HEK293 (cell line): Measurements from ENCODE around the gene FANCC.

ENCODE experiments used
- CTCF ChIA-PET: fragments of 350-600 bp; formaldehyde crosslinking; extraction: SDS; loops from one replicate; lab custom pipeline; 2021; ENCODE audit warnings: antibody characterized with exemption; lab: Yijun Ruan, JAX
- POLR2A ChIA-PET: fragments of 300-600 bp; formaldehyde crosslinking; extraction: SDS; loops from one replicate; lab custom pipeline; 2020; ENCODE audit warnings: antibody characterized with exemption, inconsistent platforms; lab: Yijun Ruan, JAX
- H3K27ac ChIP-seq: fragments of 200-500 bp; sonication (Bioruptor generic); 2 replicates; pipeline ENCODE4 v1.5.1; 2014; ENCODE audit warnings: low read depth, low read length, control low read depth, inconsistent platforms; ENCODE audit errors: extremely low read depth
- H3K36me3 ChIP-seq, 2 experiments: fragments of 200-500 bp in 1 of 2; sonication (Bioruptor generic) in 1 of 2; 1 replicate in 1 of 2; 2 replicates in 1 of 2; pipeline ENCODE4 v1.5.1; 2014 to 2017; ENCODE audit warnings: inconsistent platforms in 2 of 2, low read length in 2 of 2; ENCODE audit not compliant: control insufficient read depth in 2 of 2, insufficient read depth in 1 of 2
- H3K4me1 ChIP-seq: fragments of 200-500 bp; sonication (Bioruptor generic); 2 replicates; pipeline ENCODE4 v1.5.1; 2014; ENCODE audit warnings: mild to moderate bottlenecking, low read length, inconsistent platforms; ENCODE audit not compliant: control insufficient read depth, insufficient read depth
- H3K4me3 ChIP-seq: 2 replicates; pipeline ENCODE4 v1.5.1; 2011; ENCODE audit warnings: low read depth, mild to moderate bottlenecking, control low read depth, low read length, moderate library complexity
- H3K9me3 ChIP-seq: fragments of 200-500 bp; sonication (Bioruptor generic); 2 replicates; pipeline ENCODE4 v1.5.1; 2014; ENCODE audit warnings: low read depth, low read length, inconsistent platforms; ENCODE audit not compliant: control insufficient read depth, insufficient read depth
- IKZF3 ChIP-seq: fragments of 450-650 bp; IDR thresholded peaks from 2 replicates; pipeline ENCODE4 v1.5.0; 2018; ENCODE audit warnings: missing biosample characterization, mild to moderate bottlenecking, missing genetic modification characterization, moderate library complexity
- KLF7 ChIP-seq: fragments of 450-650 bp; formaldehyde crosslinking; IDR thresholded peaks from 2 replicates; pipeline ENCODE4 v1.5.1; 2016; ENCODE audit warnings: missing biosample characterization, missing genetic modification characterization, borderline replicate concordance
- TRIM28 ChIP-seq: IDR thresholded peaks from 2 replicates; pipeline ENCODE4 v1.6.1; 2011; ENCODE audit warnings: low read length, control low read depth, borderline replicate concordance
- ZBTB1 ChIP-seq: fragments of 450-650 bp; formaldehyde crosslinking; IDR thresholded peaks from 2 replicates; pipeline ENCODE4 v1.5.1; 2016; ENCODE audit warnings: missing biosample characterization, missing genetic modification characterization
- ZBTB17 ChIP-seq: fragments of 450-650 bp; formaldehyde crosslinking; IDR thresholded peaks from 2 replicates; pipeline ENCODE4 v1.5.1; 2016; ENCODE audit warnings: missing biosample characterization, missing genetic modification characterization
- ZFHX2 ChIP-seq: fragments of 450-650 bp; formaldehyde crosslinking; conservative IDR thresholded peaks from 2 replicates; pipeline ENCODE4 v1.5.1; 2016; ENCODE audit warnings: missing biosample characterization, missing genetic modification characterization
- ZNF112 ChIP-seq: fragments of 450-650 bp; formaldehyde crosslinking; IDR thresholded peaks from 2 replicates; pipeline ENCODE4 v1.5.0; 2017; ENCODE audit warnings: missing biosample characterization, missing genetic modification characterization
- ZNF16 ChIP-seq: fragments of 450-650 bp; formaldehyde crosslinking; IDR thresholded peaks from 2 replicates; pipeline ENCODE4 v1.5.1; 2016; ENCODE audit warnings: low read depth, missing biosample characterization, missing genetic modification characterization
- ZNF211 ChIP-seq: fragments of 450-650 bp; formaldehyde crosslinking; IDR thresholded peaks from 2 replicates; pipeline ENCODE4 v1.5.1; 2016; ENCODE audit warnings: low read depth, missing biosample characterization, missing genetic modification characterization
- ZNF335 ChIP-seq: fragments of 450-650 bp; formaldehyde crosslinking; conservative IDR thresholded peaks from 2 replicates; pipeline ENCODE4 v1.5.1; 2016; ENCODE audit warnings: missing biosample characterization, missing genetic modification characterization
- ZNF501 ChIP-seq: fragments of 450-650 bp; formaldehyde crosslinking; IDR thresholded peaks from 2 replicates; pipeline ENCODE4 v1.5.1; 2016; ENCODE audit warnings: missing biosample characterization, missing genetic modification characterization
- ZNF654 ChIP-seq: fragments of 450-650 bp; formaldehyde crosslinking; IDR thresholded peaks from 2 replicates; pipeline ENCODE4 v1.5.1; 2016; ENCODE audit warnings: low read depth, missing biosample characterization, missing genetic modification characterization
- ZNF670 ChIP-seq: fragments of 450-650 bp; formaldehyde crosslinking; IDR thresholded peaks from 2 replicates; pipeline ENCODE4 v1.5.1; 2016; ENCODE audit warnings: missing biosample characterization, missing genetic modification characterization, low read depth
- ZNF837 ChIP-seq: fragments of 450-650 bp; formaldehyde crosslinking; IDR thresholded peaks from 2 replicates; pipeline ENCODE4 v1.5.1; 2016; ENCODE audit warnings: missing biosample characterization, missing genetic modification characterization
- TF ChIP-seq, protein P1 (sequence below): fragments of 450-650 bp; formaldehyde crosslinking; IDR thresholded peaks from 2 replicates; pipeline ENCODE4 v1.5.1; 2016; ENCODE audit warnings: missing biosample characterization, missing genetic modification characterization, low read depth
- TF ChIP-seq, protein P2 (sequence below): fragments of 450-650 bp; formaldehyde crosslinking; IDR thresholded peaks from 2 replicates; pipeline ENCODE4 v1.5.1; 2016; ENCODE audit warnings: missing biosample characterization, missing genetic modification characterization, borderline replicate concordance
- TF ChIP-seq, protein P3 (sequence below): fragments of 450-650 bp; formaldehyde crosslinking; IDR thresholded peaks from 2 replicates; pipeline ENCODE4 v1.5.1; 2017; ENCODE audit warnings: missing biosample characterization, missing genetic modification characterization
- TF ChIP-seq, protein P4 (sequence below): fragments of 450-650 bp; formaldehyde crosslinking; IDR thresholded peaks from 2 replicates; pipeline ENCODE4 v1.5.1; 2016; ENCODE audit warnings: missing biosample characterization, missing genetic modification characterization
- TF ChIP-seq, protein P5 (sequence below): fragments of 450-650 bp; formaldehyde crosslinking; IDR thresholded peaks from 2 replicates; pipeline ENCODE4 v1.5.1; 2017; ENCODE audit warnings: missing biosample characterization, missing genetic modification characterization

The FANCC gene

DNA sequence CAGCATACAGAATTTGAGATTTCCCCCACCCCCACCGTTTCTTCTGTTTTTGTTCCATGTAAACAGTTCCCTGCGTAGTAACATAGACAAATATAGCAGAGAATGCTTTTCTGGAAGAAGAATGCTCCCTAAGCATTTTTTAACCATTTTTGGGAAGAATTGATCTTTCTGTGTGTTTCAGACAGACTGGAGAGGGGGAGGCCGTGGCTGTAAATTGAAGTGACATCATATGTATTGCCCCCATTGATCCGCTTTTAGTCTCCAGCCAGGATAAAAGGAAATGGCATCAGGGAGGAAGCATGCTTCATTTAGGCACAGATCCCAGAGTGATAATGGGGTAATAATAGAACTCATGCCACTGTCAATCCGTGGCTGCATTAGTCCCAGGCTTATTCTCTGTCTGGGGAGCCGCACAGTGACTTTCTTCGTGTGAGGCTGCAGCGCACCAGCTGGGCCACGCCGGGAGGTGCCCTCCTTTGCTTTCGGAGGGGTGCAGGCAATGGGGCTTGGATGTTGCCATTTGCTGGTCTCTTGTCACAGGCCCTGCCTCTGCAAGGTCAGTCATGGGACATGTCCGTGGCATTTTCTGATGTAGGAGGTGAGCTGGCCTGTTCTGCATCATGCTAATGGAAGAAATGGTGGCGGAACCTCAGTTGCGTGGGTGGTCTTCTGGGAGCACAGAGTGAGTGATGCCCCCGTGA lies 261.5 kb downstream of the FANCC start (continued):
- TF ChIP-seq, protein P1, sequence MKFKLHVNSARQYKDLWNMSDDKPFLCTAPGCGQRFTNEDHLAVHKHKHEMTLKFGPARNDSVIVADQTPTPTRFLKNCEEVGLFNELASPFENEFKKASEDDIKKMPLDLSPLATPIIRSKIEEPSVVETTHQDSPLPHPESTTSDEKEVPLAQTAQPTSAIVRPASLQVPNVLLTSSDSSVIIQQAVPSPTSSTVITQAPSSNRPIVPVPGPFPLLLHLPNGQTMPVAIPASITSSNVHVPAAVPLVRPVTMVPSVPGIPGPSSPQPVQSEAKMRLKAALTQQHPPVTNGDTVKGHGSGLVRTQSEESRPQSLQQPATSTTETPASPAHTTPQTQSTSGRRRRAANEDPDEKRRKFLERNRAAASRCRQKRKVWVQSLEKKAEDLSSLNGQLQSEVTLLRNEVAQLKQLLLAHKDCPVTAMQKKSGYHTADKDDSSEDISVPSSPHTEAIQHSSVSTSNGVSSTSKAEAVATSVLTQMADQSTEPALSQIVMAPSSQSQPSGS: peak; percentile 68
- TF ChIP-seq ZBTB1 (tag by site-specific recombination) (no peak), KLF7 (tag by site-specific recombination) (no peak), ZNF670 (tag by site-specific recombination) (no peak), ZFHX2 (tag by site-specific recombination) (peak; percentile 33; the same call in 1 of the 2 replicates), ZNF837 (tag by site-specific recombination) (no peak), IKZF3 (tag by site-specific recombination) (peak; percentile 51; the same call in 1 of the 2 replicates), ZNF16 (tag by site-specific recombination) (no peak)
- TF ChIP-seq, protein P2, sequence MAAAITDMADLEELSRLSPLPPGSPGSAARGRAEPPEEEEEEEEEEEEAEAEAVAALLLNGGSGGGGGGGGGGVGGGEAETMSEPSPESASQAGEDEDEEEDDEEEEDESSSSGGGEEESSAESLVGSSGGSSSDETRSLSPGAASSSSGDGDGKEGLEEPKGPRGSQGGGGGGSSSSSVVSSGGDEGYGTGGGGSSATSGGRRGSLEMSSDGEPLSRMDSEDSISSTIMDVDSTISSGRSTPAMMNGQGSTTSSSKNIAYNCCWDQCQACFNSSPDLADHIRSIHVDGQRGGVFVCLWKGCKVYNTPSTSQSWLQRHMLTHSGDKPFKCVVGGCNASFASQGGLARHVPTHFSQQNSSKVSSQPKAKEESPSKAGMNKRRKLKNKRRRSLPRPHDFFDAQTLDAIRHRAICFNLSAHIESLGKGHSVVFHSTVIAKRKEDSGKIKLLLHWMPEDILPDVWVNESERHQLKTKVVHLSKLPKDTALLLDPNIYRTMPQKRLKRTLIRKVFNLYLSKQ (tag by site-specific recombination): no peak
- TF ChIP-seq, all 188 proteins: peak for 15

DNA sequence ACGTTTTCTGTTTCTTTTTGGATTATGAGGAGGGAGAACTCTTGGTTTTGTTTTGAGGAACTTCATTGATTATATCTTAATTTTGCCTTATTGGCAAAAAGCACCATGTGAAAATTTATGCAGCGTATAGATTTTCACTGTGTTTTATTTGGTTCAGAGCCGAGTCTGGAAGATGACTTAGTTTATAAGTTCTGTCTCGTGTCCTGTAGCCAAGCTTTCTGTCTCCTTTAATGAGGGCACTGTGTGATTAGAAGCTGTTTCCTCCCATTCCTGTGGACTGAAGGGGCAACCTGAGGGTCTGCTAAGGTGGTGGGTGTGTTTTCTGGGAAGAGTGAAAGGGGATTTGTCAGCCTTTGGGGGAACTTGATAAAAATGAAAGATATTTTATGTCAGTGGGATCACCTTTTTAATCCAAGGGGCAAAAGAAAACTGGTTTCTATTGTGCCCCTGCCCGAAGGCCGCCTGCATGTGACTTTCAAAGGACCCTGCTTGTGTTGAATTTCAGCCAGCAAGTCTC lies 262.1 kb downstream of the FANCC start:
- Histone ChIP-seq H3K27ac (peak overlapping the region; percentile 6; the same call in 1 of the 2 replicates), H3K4me1 (peaks cover 41% of the 10 kb centered on the region), H3K4me3 (no peak overlapping the region), H3K9me3 (no peaks in the 10 kb centered on the region), H3K36me3 (peaks cover 0 to under 1% of the 10 kb centered on the region in 2 experiments; a peak in 1 of 3 replicates)
- TF ChIP-seq, protein P3, sequence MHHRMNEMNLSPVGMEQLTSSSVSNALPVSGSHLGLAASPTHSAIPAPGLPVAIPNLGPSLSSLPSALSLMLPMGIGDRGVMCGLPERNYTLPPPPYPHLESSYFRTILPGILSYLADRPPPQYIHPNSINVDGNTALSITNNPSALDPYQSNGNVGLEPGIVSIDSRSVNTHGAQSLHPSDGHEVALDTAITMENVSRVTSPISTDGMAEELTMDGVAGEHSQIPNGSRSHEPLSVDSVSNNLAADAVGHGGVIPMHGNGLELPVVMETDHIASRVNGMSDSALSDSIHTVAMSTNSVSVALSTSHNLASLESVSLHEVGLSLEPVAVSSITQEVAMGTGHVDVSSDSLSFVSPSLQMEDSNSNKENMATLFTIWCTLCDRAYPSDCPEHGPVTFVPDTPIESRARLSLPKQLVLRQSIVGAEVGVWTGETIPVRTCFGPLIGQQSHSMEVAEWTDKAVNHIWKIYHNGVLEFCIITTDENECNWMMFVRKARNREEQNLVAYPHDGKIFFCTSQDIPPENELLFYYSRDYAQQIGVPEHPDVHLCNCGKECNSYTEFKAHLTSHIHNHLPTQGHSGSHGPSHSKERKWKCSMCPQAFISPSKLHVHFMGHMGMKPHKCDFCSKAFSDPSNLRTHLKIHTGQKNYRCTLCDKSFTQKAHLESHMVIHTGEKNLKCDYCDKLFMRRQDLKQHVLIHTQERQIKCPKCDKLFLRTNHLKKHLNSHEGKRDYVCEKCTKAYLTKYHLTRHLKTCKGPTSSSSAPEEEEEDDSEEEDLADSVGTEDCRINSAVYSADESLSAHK: peak; percentile 43; the same call in 1 of the 2 replicates
- TF ChIP-seq ZNF335: peak; percentile 64
- TF ChIP-seq ZNF501 (tag by site-specific recombination): no peak
- TF ChIP-seq ZNF211 (tag by site-specific recombination): no peak
- TF ChIP-seq, protein P4, sequence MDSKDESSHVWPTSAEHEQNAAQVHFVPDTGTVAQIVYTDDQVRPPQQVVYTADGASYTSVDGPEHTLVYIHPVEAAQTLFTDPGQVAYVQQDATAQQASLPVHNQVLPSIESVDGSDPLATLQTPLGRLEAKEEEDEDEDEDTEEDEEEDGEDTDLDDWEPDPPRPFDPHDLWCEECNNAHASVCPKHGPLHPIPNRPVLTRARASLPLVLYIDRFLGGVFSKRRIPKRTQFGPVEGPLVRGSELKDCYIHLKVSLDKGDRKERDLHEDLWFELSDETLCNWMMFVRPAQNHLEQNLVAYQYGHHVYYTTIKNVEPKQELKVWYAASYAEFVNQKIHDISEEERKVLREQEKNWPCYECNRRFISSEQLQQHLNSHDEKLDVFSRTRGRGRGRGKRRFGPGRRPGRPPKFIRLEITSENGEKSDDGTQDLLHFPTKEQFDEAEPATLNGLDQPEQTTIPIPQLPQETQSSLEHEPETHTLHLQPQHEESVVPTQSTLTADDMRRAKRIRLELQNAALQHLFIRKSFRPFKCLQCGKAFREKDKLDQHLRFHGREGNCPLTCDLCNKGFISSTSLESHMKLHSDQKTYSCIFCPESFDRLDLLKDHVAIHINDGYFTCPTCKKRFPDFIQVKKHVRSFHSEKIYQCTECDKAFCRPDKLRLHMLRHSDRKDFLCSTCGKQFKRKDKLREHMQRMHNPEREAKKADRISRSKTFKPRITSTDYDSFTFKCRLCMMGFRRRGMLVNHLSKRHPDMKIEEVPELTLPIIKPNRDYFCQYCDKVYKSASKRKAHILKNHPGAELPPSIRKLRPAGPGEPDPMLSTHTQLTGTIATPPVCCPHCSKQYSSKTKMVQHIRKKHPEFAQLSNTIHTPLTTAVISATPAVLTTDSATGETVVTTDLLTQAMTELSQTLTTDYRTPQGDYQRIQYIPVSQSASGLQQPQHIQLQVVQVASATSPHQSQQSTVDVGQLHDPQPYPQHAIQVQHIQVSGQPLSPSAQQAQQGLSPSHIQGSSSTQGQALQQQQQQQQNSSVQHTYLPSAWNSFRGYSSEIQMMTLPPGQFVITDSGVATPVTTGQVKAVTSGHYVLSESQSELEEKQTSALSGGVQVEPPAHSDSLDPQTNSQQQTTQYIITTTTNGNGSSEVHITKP (tag by site-specific recombination): peak; percentile 52; the same call in 1 of the 2 replicates
- TF ChIP-seq ZNF112 (tag by site-specific recombination): no peak
- no peak for TF ChIP-seq ZBTB17 (tag by site-specific recombination)
- TF ChIP-seq TRIM28: no peak
- no peak for TF ChIP-seq ZNF654 (tag by site-specific recombination)
- TF ChIP-seq, protein P5, sequence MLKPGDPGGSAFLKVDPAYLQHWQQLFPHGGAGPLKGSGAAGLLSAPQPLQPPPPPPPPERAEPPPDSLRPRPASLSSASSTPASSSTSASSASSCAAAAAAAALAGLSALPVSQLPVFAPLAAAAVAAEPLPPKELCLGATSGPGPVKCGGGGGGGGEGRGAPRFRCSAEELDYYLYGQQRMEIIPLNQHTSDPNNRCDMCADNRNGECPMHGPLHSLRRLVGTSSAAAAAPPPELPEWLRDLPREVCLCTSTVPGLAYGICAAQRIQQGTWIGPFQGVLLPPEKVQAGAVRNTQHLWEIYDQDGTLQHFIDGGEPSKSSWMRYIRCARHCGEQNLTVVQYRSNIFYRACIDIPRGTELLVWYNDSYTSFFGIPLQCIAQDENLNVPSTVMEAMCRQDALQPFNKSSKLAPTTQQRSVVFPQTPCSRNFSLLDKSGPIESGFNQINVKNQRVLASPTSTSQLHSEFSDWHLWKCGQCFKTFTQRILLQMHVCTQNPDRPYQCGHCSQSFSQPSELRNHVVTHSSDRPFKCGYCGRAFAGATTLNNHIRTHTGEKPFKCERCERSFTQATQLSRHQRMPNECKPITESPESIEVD (tag by site-specific recombination): 0 out of 2 replicates have a peak, but pooled peaks have one; percentile 1
- ChIA-PET CTCF (interaction anchor here (0.6 kb wide), 1 partner anchor 10 kb away, joined by 3 read pairs; no protein-coding TSS in a partner anchor), POLR2A (no interaction called here)
